IMR-90 (cell line): ENCODE results near the gene CADM1.

Experiments used
- CTCF ChIP-seq: conservative IDR thresholded peaks from 2 replicates; pipeline ENCODE4 v1.5.1; 2012; ENCODE audit warnings: mild to moderate bottlenecking, low read depth, low read length, improper control_type of control experiment
- MXI1 ChIP-seq: IDR thresholded peaks from 2 replicates; pipeline ENCODE4 v1.6.1; 2012; ENCODE audit warnings: low read depth, mild to moderate bottlenecking, low read length, moderate library complexity, borderline replicate concordance

- no peak for TF ChIP-seq CTCF
- no peak for TF ChIP-seq MXI1
Measured at GRCh38 chr11:115363426-115363825, 140.8 kb downstream of the CADM1 start.
